Tibial nerve (tissue), 4 donors: ENCODE measurements around the gene MSI2. TPM values are rescaled to one million over a fixed set of nuclear protein-coding genes. Genes with fewer than 3 reads are reported as not detected.

Experiments
- DNase-seq, 2 donors: peaks; one replicate each; pipeline ENCODE4 v3.0.0-alpha.2; 2019; ENCODE audit warnings: low spot score in 2 of 2
- H3K27ac ChIP-seq, 4 donors: fragments of 200-600 bp; sonication (generic) in 3 of 4; one replicate each; pipeline ENCODE4 v1.5.1; 2017 to 2019; ENCODE audit warnings: mild to moderate bottlenecking in 1 of 4
- H3K27me3 ChIP-seq, 2 donors: fragments of 200-600 bp; sonication (generic) in 1 of 2; one replicate each; pipeline versions ENCODE4 v1.5.1 to v1.6.0; 2017 to 2019
- H3K36me3 ChIP-seq, 3 donors: fragments of 200-600 bp; sonication (generic); one replicate each; pipeline ENCODE4 v1.5.1; 2018 to 2019
- H3K4me1 ChIP-seq, 4 donors: fragments of 200-600 bp; sonication (generic) in 3 of 4; one replicate each; pipeline ENCODE4 v1.5.1; 2017 to 2019
- H3K4me3 ChIP-seq, 4 donors: fragments of 200-600 bp; sonication (generic) in 3 of 4; one replicate each; pipeline ENCODE4 v1.5.1; 2017 to 2019; ENCODE audit warnings: mild to moderate bottlenecking in 1 of 4, moderate library complexity in 1 of 4
- H3K9me3 ChIP-seq, 4 donors: fragments of 200-600 bp; sonication (generic) in 3 of 4; one replicate each; pipeline ENCODE4 v1.5.1; 2017 to 2019
- CTCF ChIP-seq, 5 experiments: fragments of 200-600 bp in 3 of 5; fragments of 450-650 bp in 2 of 5; sonication (generic) in 3 of 5; IDR thresholded peaks; one replicate each; pipeline ENCODE4 v1.5.1; 2016 to 2019; ENCODE audit warnings: antibody characterized with exemption in 5 of 5, mild to moderate bottlenecking in 3 of 5, moderate library complexity in 2 of 5
- EP300 ChIP-seq, 2 donors: sonication (generic); formaldehyde crosslinking; IDR thresholded peaks; one replicate each; pipeline ENCODE4 v1.6.1; 2017; ENCODE audit warnings: antibody characterized with exemption in 2 of 2, mild to moderate bottlenecking in 1 of 2
- POLR2A ChIP-seq, 2 donors: fragments of 450-650 bp; IDR thresholded peaks; one replicate each; pipeline ENCODE4 v1.6.1; 2017; ENCODE audit warnings: antibody characterized with exemption in 2 of 2, mild to moderate bottlenecking in 2 of 2, moderate library complexity in 2 of 2
- WGBS, 2 donors: methylation state at CpG; one replicate each; pipeline ENCODE4 v1.1.5; 2018; 5-methylcytosine and 5-hydroxymethylcytosine counted together
- total RNA-seq, 4 donors: library from RNA; depleted of rRNA; stranded (reverse); fragments of >200 nt; gene quantifications; one replicate each; pipeline ENCODE4 v1.1.0, GENCODE V29; 2016

MSI2 gene
- total RNA-seq, 4 donors from 2014 or later: 11.5 to 18.3 (median 14.2) TPM

GRCh38 chr17:57692770-57693169 lies 436.4 kb downstream of the MSI2 start:
- Histone ChIP-seq H3K9me3 (peaks cover 0 to 9% (median 0%) of the 10 kb centered on the region in 4 donors), H3K4me1 (no peaks in the 10 kb centered on the region), H3K27me3 (no peaks in the 10 kb centered on the region), H3K36me3 (no peaks in the 10 kb centered on the region), H3K4me3 (no peak overlapping the region), H3K27ac (no peak overlapping the region)
- TF ChIP-seq POLR2A (IDR thresholded peaks at IDR 0.05) (no peak), EP300 (IDR thresholded peaks at IDR 0.05) (no peak), CTCF (IDR thresholded peaks at IDR 0.05) (no peak)
- DNase-seq: no peak
- WGBS, 2 donors: 94 to 97% methylated on average over 1 of the region's 1 CpG

GRCh38 chr17:57694051-57694450 lies 437.7 kb downstream of the MSI2 start:
- TF ChIP-seq EP300 (IDR thresholded peaks at IDR 0.05) (no peak), CTCF (IDR thresholded peaks at IDR 0.05) (no peak), POLR2A (IDR thresholded peaks at IDR 0.05) (no peak)
- Histone ChIP-seq H3K4me1 (no peaks in the 10 kb centered on the region), H3K4me3 (no peak overlapping the region), H3K27me3 (no peaks in the 10 kb centered on the region), H3K27ac (no peak overlapping the region), H3K36me3 (no peaks in the 10 kb centered on the region), H3K9me3 (peaks cover 0 to 9% (median 0%) of the 10 kb centered on the region in 4 donors)
- 86 to 96% methylated on average over 1 of the region's 1 CpG for WGBS, 2 donors
- DNase-seq: no peak

GRCh38 chr17:57696050-57696449 lies 439.7 kb downstream of the MSI2 start:
- Histone ChIP-seq H3K4me3 (no peak overlapping the region), H3K27ac (no peak overlapping the region), H3K9me3 (peaks cover 0 to 9% (median 0%) of the 10 kb centered on the region in 4 donors), H3K27me3 (peaks cover 0 to 7% of the 10 kb centered on the region in 2 donors), H3K36me3 (no peaks in the 10 kb centered on the region), H3K4me1 (no peaks in the 10 kb centered on the region)
- TF ChIP-seq EP300 (IDR thresholded peaks at IDR 0.05) (no peak), POLR2A (IDR thresholded peaks at IDR 0.05) (no peak), CTCF (IDR thresholded peaks at IDR 0.05) (no peak)
- WGBS, 2 donors: 55 to 56% methylated on average over 3 of the region's 3 CpGs
- DNase-seq: no peak

- Histone ChIP-seq H3K27me3 (peaks cover 0 to 7% of the 10 kb centered on the region in 2 donors), H3K4me3 (no peak overlapping the region), H3K27ac (no peak overlapping the region), H3K36me3 (no peaks in the 10 kb centered on the region), H3K9me3 (peaks cover 0 to 9% (median 0%) of the 10 kb centered on the region in 4 donors), H3K4me1 (no peaks in the 10 kb centered on the region)
- WGBS, 2 donors: 88 to 92% methylated on average over 7 of the region's 7 CpGs
- TF ChIP-seq CTCF (IDR thresholded peaks at IDR 0.05): no peak
- TF ChIP-seq EP300 (IDR thresholded peaks at IDR 0.05): no peak
- TF ChIP-seq POLR2A (IDR thresholded peaks at IDR 0.05): no peak
- no peak for DNase-seq
These were observed 440.9 kb downstream of the MSI2 start for GRCh38 chr17:57697197-57697596.

- Histone ChIP-seq H3K4me1 (no peaks in the 10 kb centered on the region), H3K27me3 (peaks cover 0 to 7% of the 10 kb centered on the region in 2 donors), H3K36me3 (no peaks in the 10 kb centered on the region), H3K4me3 (no peak overlapping the region), H3K27ac (no peak overlapping the region), H3K9me3 (peaks cover 0 to 9% (median 0%) of the 10 kb centered on the region in 4 donors)
- TF ChIP-seq EP300 (IDR thresholded peaks at IDR 0.05): no peak
- no peak for TF ChIP-seq POLR2A (IDR thresholded peaks at IDR 0.05)
- no peak for TF ChIP-seq CTCF (IDR thresholded peaks at IDR 0.05)
- no peak for DNase-seq
- WGBS, 2 donors: 46 to 58% methylated on average over 12 of the region's 12 CpGs
These were observed 441.8 kb downstream of the MSI2 start for GRCh38 chr17:57697891-57698711.
